GM21619 (cell line): ENCODE measurements around the gene COA8.

Experiments
- ATAC-seq: cut with Tn5 transposase; IDR thresholded peaks from one replicate; pipeline ENCODE4 v1.9.1; 2021; ENCODE audit not compliant: unreplicated experiment

The COA8 gene

GRCh38 chr14:103547941-103548462 is 14.8 kb upstream of the COA8 start:
- ATAC-seq = no peak

GRCh38 chr14:103548463-103549351 is 14.1 kb upstream of the COA8 start:
- no peak for ATAC-seq

GRCh38 chr14:103549361-103550311 is 13.1 kb upstream of the COA8 start:
- no peak for ATAC-seq

- ATAC-seq = no peak
Observed at GRCh38 chr14:103550451-103551337, 12.1 kb upstream of the COA8 start.

- ATAC-seq = no peak
Observed at GRCh38 chr14:103551338-103551762, 11.4 kb upstream of the COA8 start.

- ATAC-seq = no peak
Observed at GRCh38 chr14:103552011-103552845, 10.5 kb upstream of the COA8 start.

- ATAC-seq = no peak
Observed at GRCh38 chr14:103552846-103553210, 9.9 kb upstream of the COA8 start.

GRCh38 chr14:103555559-103556337 is 7.0 kb upstream of the COA8 start:
- ATAC-seq = no peak

- ATAC-seq = no peak
Observed at GRCh38 chr14:103556946-103557758, 5.6 kb upstream of the COA8 start.

- no peak for ATAC-seq
Observed at GRCh38 chr14:103558071-103558882, 4.5 kb upstream of the COA8 start.

GRCh38 chr14:103559766-103560165 is 3.0 kb upstream of the COA8 start:
- no peak for ATAC-seq

- no peak for ATAC-seq
Observed at GRCh38 chr14:103560691-103561090, 2.1 kb upstream of the COA8 start.

- ATAC-seq = peak; percentile 29
Observed at GRCh38 chr14:103561381-103562178, 1.2 kb upstream of the COA8 start.

GRCh38 chr14:103562179-103562428 is 656 bp upstream of the COA8 start:
- ATAC-seq = peak; percentile 23

GRCh38 chr14:103563226-103563620 is 463 bp downstream of the COA8 start:
- ATAC-seq = no peak

GRCh38 chr14:103563844-103564505 is 1.2 kb downstream of the COA8 start:
- ATAC-seq = no peak
